GM21529 (cell line): ENCODE results near the gene WT1.
"Not testable (repeated sequence)": the region's sequence is repeated elsewhere in the genome, so short reads cannot be mapped to it uniquely, and the experiment has no call there.

ENCODE experiments used
- ATAC-seq: cut with Tn5 transposase; IDR thresholded peaks from one replicate; pipeline ENCODE4 v1.9.1; 2021; ENCODE audit not compliant: unreplicated experiment

Gene WT1

DNA sequence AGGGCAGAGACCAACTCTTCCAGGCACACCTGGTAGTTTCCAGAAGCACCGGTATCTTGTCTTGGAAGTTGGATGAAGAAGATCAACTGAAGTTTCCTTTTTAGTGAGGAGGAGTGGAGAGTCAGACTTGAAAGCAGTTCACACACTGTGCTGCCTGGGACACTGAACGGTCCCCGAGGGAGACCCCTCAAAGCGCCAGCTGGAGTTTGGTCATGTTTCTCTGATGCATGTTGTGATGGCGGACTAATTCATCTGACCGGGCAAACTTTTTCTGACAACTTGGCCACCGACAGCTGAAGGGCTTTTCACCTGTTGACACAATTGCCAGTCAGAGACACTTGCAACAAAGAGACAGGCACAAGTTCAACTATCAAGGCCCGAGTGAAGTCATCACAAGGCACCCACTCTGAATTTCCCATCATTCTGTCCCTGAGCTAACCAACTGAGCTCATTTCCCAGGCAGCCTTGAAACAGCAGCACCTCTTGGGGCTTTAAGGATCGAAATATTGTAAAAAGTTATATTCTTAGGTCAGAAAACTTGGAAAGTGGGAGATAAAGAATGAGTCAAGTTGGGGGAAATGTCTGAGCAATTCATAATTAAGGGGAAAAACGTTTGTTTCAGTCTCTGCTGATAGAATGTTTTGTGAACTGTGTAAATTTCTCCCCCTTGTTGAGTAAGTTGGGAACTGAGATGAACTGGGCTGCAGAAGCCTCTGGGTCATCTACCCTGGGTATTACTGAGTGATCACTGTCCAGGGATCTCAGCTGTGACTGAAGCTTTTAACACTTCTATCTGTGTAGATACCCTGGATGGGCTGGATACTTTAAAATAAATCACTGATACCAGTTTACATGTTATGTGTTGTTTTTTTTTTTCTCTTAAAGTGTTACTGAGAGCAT is 46.2 kb downstream of the WT1 start:
- no peak for ATAC-seq

DNA sequence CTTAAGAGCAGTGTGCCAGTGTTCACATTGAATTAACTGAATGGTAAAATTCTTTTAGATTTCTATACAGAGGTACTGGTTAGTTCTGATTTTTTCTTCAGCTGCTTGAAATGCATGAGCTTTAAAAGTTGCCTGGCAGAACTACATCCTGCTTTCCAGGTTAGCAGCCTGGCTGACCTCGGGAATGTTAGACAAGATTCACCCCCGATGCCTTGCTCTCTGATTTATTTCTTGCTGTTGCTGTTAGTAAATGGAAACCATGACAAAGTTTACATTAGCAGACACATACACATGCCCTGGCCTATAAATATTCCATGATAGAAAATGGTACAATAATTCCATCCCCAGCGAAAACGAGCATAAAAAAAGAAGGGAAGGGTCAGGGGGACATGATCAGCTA is 47.0 kb downstream of the WT1 start:
- no peak for ATAC-seq

DNA sequence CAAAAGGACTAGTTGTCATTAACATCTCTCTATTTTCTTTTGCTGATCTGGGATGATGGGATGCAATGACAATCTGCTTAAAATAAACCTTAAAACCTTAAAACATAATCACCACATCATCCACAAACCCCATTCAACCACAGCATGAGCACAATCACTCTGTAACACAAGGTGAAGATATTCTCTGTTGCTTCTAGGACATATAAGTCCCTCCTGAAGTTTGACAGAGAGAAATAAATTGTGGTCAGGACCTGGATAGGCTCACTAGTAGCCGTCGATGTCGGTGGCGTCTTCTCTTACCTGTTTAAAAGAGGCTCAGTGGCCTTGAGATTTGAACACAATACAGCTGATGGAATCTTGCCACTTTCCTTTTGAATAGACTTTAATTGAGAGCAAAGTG is 47.9 kb downstream of the WT1 start:
- no peak for ATAC-seq

DNA sequence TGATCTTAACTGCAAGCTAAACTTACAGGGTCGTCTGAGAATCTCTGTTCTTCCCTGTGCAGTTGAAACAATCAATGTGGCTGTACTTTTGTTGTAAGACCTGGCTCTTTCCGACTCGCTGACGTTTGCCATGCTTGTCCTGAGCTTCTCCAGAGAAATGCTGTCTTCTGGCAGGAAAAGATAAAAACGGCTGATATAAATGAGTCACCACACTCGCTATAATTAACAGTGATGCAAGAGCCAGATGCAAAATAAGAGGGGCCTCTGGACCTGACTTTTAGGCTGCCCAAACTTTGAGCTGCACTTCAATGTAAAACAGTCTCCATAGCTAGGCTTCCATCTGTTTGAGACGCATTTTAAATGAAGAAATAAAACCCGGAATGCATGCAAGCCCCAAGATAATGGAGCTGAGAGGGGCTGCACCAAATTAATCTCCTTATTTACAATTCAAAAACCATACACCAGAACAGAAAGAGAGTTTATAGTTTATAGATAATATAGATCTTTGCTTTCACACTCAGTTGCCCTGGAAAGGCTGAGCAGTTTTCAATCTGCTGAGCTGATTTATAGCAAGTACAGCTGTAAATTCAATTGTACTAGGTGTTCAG is 48.5 kb downstream of the WT1 start:
- ATAC-seq, result no peak

DNA sequence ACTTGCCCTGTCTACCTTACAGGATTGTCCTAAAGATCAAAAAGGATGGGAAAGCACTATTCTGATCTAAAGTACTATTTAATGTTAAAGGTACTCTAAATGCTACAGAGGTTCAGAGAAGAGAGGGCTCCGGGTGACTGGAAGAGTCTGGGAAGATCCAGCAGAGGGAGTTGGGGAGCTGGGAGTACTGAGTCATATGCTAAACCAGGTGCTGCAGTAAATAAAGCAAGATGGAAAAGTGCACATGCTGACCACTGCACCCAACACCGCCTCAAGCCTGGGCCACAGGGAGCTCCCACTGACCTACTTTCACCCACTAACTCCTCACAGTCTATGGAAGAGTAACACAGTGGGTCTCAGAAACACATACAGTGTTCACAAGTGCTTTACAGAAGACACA is 49.3 kb downstream of the WT1 start:
- no peak for ATAC-seq

- ATAC-seq, result no peak
These were observed 52.8 kb downstream of the WT1 start for GRCh38 chr11:32382339-32383049.

DNA sequence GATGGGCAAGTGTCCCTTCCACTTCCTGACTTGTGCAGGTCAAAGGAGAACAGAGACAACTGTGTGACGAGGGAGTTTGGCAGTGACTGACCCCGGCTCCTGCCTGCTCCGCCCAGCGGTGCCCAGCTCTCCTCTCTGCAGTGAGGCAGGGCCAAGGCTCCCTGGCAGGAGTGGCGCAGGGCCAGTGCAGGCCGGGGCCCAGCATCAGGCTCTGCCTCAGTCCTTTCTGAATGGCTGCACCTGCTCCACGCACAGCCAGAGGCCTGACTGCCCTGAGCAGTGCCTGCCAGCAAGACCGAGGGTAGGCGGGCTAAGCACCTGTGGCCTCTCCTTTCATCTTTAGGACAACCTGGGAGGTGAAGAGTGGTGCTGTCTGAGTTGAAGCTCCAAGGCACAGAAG is 54.2 kb downstream of the WT1 start:
- no peak for ATAC-seq

GRCh38 chr11:32379719-32380118 is 55.6 kb downstream of the WT1 start:
- ATAC-seq, result no peak

DNA sequence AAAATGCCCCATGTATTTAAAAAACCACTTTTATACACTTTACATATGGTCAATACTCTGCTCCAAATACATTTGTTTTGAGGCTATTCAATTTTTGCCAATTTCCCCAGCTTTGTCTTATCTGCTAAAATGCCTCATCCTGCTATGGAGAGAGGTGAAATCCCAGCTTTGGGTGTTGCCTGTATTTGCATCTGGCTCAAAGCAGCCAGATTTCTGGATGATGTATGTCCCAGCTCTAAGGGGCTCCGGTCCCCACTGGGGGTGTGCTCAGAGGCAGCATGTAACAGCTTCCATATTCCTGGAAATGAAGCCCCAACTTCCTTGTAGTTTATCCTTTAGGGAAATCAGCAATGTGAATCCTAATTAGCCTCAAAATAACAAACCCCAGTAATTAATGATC is 59.5 kb downstream of the WT1 start:
- no peak for ATAC-seq

DNA sequence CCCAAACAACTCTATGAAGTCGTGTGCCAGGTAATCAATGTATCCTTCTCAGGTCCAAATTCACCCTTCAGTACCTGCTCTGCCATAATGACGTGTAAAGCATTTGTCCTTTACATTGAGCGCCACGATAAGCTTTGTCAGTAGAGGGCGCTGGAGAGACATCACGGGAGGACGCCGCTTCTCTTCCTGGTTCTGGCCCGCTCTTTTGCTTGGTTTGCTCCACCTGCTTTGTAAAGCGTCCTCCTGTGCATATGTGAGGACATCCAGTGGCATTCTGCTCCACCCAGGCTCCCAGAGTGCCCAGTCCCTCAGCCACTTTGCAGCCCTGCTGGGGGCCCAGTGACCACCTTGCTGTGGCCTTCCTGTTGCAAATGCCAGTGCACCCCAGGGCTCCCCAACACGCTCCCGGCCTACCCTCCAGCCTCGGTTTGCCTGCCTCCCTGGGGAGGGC is 61.1 kb downstream of the WT1 start:
- peak; percentile 68 for ATAC-seq

- ATAC-seq, result not testable (repeated sequence)
These were observed 65.4 kb downstream of the WT1 start for GRCh38 chr11:32369987-32370386.

DNA sequence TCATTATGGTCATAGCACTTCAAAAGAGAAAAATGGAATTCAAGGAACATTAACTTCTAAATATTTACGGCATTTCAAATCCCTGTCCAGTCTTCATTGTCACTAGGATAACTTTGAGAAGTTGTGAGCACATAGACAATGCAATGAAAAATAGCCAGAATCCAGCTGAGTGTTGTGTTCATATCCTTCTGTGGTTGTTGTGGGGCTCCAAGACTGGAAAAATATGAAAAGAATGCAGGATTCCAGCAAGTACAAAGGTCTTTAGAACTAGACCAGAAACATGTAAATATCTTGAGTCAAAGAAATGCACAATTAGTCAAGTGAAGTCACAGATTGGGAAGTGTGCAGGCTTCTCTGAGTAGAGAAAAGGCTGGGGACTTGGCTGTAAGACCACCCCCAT is 68.7 kb downstream of the WT1 start:
- no peak for ATAC-seq

- no peak for ATAC-seq
These were observed 70.1 kb downstream of the WT1 start for GRCh38 chr11:32365192-32365591.

DNA sequence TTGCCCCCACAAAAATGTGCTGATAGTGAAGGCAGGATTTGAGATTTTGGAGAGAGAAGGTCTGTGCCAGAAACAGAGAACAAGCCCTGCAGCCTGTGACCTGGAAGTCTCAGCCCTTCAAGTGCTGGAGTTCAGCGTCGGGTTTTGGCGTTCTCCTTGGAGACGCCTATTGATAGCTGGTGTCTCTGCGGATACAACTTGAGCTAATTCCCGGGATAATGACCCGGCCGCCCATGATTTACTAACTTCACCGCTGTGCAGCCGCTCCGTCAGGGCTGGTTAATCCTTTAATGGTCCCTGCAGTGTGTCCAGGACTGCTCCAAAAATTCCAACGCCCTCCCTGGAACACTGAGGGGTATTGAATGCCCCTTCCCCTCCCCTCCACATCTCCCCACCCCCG is 76.6 kb downstream of the WT1 start:
- no peak for ATAC-seq

GRCh38 chr11:32353884-32354283 is 81.5 kb downstream of the WT1 start:
- no peak for ATAC-seq

GRCh38 chr11:32348502-32348901 is 86.8 kb downstream of the WT1 start:
- no peak for ATAC-seq

DNA sequence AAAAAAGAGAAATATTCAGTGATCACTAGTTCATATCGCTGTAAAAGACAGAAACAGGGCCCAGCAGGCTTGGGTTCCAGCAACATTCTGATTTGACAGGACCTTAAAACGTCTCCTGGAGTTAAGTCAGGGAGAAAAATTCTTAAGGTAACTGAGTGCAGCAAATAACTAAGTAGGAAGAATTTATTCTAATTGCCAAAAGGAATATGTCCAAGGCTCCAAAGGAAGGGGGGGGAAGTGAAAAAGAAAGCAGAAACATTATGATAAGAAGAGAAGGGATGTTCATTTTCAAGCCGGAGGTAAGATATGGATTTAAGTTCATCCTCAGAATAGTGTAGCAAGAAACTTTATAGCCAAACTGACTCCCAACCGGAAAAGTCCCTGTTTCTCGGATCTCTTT is 90.4 kb downstream of the WT1 start:
- ATAC-seq, result no peak

DNA sequence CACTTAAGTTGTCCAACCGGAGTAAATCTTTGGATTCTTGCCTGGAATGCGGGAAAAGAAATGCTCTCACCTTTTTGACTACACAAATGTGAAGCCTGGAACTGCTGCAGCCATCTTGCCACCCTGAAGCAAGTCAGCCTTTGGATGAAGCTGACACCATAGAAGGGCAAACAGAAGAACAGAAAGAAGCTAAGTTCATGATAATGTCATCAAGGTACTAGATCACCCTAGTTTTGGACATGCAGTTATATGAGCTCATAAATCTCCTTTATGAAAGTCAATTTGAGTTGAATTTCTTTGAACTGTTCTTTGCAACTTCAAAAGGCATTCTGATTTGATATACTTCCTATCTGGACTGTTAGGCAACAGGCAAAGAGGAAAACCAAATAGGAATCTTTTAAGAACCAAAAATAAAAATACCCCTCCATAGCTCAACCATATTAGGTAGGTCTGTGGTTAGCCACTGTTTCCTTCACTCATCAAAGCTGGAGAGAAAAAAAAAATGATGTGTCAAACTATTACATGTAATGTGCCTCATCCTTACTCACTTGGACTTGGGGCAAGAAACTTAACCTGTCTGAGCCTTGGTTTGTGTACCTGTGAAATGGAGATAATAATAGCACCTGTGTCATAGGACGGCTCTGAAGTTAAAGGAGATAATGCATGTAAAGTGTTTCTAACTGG is 91.9 kb downstream of the WT1 start:
- ATAC-seq, result no peak

DNA sequence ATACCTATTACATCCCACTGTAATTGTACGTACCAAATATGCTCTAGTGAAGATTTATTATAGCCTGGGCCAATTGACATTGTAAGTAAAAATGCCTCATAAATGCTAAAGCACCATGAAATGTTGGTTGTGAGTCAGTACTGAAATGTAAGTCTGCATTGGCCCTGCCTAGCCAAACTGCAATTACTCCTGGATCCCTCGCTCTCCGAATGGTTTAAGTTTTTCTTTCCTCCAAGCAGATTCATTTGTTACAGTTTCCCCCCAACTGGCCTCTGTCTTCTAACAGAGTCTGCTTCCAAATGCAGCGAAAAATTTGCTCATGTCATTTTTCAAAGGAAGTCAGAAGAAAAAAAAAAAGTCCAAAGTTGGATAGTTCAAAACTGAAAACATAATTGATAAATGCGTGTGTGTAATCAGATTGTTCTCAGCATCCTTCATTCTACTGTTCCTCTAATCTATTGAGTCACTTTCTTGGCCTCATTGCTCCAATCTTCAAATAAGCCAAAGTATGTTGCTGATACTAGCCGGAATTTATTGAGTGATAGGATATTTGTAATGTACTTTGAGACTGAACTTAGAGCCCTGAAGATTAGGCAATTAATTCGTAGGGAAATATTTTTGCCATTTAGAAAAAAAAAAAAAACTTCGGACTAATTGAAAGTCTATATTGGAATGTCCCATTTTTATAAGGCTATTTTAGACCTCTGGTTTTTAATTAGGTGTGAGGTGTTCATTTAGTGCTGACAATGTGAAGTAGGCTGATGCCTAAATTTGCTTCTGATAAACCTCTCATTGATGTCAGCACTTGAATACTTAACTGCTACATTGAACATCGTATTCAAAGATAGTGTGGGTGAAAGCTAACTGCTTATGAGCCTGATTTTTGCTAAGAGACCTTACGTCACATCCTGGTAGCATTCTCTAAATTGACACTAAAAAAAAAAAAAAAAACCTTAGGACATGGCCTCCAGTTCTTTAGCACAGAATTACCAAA is 93.4 kb downstream of the WT1 start:
- ATAC-seq, result no peak

DNA sequence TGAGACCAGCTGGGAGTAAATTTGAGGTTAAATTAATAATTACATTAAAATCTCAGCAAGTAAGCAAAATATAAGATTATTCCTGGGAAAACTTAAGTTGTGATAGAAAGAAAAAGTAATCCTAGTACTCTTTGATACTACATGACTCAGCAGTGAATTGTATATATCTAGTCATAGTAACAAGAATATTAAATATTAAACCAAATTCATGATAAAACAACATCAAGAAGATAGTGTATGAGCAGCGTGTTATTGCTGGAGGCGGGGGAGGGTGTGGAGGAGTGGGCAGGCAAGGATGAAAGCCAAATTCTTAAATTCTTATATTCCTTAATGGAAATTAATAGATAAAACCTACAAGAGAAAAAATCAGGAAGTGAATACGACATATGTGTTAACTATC is 95.2 kb downstream of the WT1 start:
- no peak for ATAC-seq
